Epidermal melanocyte (primary cell): ENCODE data around the gene PRELP.
"Not testable (repeated sequence)": the region's sequence is repeated elsewhere in the genome, so short reads cannot be mapped to it uniquely, and the experiment has no call there.

Experiments used
- DNase-seq: peaks from one replicate; pipeline ENCODE4 v3.0.0; 2011; ENCODE audit warnings: low spot score; ENCODE audit not compliant: insufficient read length

Gene PRELP

GRCh38 chr1:203505526-203506204 is 30.1 kb downstream of the PRELP start:
- DNase-seq, result no peak

GRCh38 chr1:203506858-203507626 is 31.4 kb downstream of the PRELP start:
- DNase-seq, result peak; percentile 83

DNA sequence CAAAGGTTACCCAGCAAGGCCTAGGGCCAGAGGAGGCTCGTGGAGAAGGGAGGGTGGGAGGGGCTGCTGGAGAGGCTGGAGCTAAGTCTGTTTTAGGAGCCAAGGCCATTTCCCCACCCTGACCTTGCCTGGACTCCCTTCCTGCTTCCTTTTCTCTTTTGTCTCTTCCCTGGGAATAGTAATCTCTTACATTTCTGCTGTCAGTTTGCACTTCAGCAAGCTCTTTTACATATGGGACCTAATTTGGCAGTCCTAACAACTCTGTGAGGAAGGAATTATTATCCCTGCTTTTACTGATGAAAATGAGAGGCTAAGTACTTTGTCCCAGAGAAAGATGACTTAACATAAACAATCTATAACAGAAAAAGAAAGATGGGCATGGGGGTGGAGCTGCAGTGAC is 32.2 kb downstream of the PRELP start:
- no peak for DNase-seq

DNA sequence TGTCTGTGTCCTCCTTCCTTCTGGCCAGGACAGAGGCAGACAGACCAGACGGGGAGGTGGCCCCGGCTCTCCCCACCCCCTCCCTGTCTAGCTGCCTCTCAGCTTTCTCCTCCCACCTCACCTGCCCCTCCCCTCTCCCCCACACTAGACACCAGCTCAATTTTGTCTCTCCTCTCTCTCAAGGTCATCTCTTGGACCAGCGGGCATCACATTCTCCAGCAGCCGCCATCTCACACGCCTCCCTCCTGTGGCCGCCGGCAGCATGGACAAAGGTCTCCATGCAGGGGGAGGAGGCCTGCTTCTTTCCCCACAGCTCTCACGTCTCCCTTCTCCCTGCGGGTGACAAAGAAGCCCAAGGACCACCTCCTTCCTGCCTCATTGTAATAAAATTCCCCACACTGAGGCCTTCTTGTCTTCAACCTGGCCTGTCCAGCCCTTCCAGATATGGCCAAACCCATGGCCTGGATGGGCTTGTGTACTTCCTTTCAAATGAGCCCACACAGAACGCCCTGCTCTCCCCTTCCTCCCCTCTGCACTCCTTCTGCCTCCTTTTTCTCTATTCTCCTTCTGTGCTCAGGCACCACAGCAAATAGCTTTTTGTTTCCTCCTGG is 33.0 kb downstream of the PRELP start:
- DNase-seq, result no peak

GRCh38 chr1:203509135-203509534 is 33.5 kb downstream of the PRELP start:
- no peak for DNase-seq

DNA sequence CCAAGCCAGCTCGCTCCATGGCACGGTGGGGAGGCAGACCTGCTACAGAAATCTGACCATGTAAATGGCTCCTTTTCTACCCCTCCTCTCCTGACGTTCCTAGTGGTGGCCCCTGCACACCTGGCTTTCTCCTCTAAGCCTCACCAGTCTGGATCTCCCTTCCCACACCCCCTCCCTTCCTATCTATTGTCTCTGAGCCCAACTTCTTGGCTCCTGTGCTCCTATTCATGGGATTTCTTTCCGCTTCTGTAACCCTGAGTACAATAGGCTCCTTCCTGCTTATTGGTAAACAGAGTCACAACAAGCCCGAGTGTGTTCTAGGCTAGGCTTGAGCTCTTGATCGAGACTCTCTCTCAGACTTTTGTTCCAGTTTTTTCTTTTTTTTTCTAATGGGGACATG is 35.9 kb downstream of the PRELP start:
- DNase-seq, result no peak

DNA sequence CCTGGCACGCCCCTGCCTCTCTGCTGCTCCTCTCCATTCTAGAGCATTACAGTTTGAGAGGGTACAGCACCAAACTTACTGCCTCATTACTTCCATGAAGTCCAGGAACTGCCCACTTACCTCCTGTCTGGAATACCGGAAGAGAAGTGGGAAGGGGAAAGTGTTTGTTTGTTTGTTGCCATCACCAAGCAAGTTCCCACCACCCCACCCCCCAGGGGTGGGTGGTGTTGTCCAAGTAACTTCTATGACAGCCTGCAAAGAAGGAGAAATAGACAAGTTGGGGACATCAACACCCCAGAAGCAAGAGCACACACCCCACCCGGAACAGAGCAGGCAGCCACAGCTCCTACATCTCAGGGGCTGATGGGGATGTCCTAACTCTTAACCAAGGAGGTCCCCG is 36.3 kb downstream of the PRELP start:
- DNase-seq, result no peak

GRCh38 chr1:203512517-203512847 is 36.9 kb downstream of the PRELP start:
- no peak for DNase-seq

- DNase-seq, result peak; percentile 82
Measured at GRCh38 chr1:203512848-203513584, 37.4 kb downstream of the PRELP start.

- DNase-seq, result no peak
Measured at GRCh38 chr1:203513585-203514031, 38.0 kb downstream of the PRELP start.

GRCh38 chr1:203516184-203516583 is 40.6 kb downstream of the PRELP start:
- no peak for DNase-seq

DNA sequence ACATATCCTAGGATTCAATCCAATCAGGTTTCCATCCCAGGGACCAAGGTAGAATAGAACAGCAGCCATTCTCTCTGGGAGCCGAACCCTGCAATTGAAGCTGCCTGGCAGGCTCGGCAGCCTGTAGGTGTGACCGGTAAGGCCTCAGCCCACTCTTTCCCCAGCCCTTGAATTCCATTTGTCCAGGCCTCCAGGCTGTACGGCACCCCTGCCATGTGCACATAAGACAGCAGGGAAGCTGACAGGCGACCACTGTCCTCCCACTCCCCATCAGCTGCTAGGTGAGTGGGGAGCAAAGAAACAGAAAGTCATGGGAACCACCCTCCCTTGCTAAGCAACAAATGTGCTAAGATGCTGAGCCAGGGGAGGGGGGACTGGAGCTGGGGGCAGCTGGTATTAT is 41.3 kb downstream of the PRELP start:
- no peak for DNase-seq

DNA sequence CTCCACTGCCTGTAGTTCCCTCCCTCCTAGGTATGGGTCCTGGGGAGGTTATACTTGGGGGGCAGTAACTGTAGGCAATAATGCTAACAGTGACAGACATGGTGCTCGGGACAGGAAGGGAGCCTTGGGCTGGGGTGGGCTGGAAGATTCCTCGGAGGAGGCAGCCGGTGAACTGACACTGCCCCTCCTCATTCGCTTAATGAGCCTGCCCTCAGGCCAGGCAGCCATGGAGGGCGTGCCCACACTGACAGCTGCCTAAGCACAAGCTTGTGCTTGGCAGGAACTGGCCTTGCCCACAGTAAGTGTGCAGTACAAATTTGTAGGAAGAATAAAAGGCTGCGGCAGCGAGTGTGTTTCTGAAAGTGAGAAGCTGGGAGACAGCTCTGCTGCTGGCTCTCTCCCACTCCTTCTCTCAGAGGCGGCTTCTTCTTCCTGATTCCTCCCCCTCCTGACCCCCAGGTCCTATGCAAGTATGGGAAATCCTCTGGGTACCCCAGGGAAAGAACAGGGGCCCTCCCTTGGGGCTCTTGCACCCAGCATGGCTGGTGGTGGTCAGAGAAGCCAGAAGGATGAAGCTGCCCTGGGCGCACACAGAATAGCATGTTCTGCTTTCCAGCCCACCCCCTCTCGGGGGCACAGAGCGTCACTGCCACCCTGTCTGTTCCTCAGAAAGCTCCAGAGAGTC is 42.0 kb downstream of the PRELP start:
- DNase-seq, result no peak

DNA sequence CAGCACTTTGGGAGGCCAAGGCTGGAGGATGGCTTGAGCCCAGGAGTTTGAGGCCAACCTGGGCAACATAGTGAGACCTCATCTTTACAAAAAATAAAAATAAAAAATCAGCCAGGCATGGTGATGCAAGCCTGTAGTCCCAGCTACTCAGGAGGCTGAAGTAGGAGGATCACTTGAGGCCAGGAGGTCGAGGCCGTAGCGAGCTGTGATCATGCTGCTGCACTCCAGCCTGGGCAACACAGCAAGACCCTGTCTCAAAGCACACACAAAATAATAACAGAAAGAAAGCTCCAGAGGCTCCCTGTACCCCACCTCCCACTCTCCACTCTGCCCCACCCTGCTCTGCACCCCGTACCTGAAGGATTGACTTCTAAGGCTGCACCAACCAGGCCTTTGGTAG is 42.5 kb downstream of the PRELP start:
- DNase-seq, result not testable (repeated sequence)

DNA sequence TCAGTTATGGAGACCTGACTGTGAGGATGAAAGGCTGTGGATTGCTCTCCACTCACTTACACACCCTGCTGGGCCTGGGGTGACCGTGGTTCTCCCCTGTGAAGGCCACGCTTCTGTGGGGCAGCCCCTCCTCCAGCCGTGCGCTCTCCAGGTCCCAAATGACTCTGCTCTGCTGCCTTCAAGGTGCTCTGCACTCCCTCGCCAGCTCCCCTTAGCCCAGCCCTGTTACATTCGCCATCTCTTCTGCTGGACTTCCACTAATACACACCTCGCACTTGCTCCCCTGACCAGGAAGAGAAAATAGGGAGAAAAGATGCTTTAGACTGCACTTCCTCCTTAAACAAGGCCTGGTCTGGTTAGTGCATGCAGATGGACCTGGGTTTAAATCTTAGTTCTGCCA is 42.9 kb downstream of the PRELP start:
- DNase-seq, result no peak

- DNase-seq, result no peak
Measured at GRCh38 chr1:203519053-203519840, 43.6 kb downstream of the PRELP start.

- DNase-seq, result no peak
Measured at GRCh38 chr1:203519896-203520295, 44.3 kb downstream of the PRELP start.

- no peak for DNase-seq
Measured at GRCh38 chr1:203520315-203520714, 44.7 kb downstream of the PRELP start.

DNA sequence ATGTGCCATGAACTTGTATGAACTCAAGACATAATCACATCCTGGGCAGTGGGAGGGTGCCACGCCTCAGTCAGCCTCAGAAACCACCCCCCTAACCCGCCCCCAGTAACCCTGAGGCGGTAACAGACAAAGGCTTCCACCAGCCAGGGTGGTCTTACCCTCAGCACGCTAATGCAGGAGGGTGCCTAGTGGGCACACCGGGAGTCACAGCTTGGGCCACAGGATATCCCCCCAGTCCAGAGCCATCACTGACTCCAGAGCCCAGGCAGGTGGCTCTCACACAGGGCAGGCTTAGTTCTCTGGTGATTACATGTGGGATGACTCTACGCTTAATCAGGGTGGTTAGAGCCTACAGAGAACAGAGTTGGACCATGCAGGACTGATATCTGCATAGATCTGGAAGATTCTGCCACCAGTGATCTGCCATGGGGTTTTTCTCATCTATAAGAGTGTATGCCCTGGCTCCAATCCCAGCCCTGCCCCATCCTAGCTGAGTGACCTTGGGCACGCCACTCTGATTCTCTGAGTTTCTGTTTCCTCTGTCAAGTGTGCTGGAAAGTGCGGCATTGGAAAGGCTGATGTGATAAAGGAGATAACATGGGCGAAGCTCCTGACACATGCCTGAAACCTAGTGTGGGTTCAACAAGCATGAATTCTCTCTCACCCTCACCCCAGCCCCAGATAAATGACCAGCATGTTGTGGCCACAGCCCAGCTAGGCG is 45.6 kb downstream of the PRELP start:
- no peak for DNase-seq

DNA sequence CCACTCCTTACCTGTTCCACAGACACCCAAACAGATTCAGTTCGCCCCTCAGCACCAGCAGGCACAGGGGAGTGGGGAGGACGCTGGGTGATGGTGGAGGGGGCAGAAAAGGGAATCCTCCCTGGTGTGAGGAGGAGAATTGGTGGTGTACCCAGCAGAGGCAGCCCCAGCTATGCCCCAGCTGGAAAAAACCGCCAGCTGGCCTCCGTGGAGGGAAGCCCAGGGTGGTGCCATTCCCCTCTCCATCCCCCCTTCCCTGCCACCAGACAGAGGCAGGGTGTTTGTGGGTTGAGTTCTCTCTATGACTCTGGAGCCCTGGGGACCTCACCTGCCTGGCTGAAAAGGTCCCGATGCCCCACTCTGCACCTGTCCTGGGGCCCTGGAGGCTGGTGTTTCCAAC is 46.2 kb downstream of the PRELP start:
- DNase-seq, result no peak
